Fibroblast of pulmonary artery (primary cell): Measurements from ENCODE around the gene ARHGEF6.

Source experiments
- DNase-seq: peaks from one replicate; pipeline ENCODE4 v3.0.0-alpha.2; 2010; ENCODE audit warnings: low read depth
- H3K4me3 ChIP-seq: replicated peaks from 2 replicates; pipeline ENCODE4 v1.5.1; 2011; ENCODE audit warnings: low read depth, mild to moderate bottlenecking, control low read depth, low read length, moderate library complexity
- CTCF ChIP-seq: IDR thresholded peaks from 2 replicates; pipeline ENCODE4 v1.5.1; 2011; ENCODE audit warnings: mild to moderate bottlenecking, control low read depth, low read length, inconsistent platforms; ENCODE audit errors: missing control alignments

Gene ARHGEF6

GRCh38 chrX:136630881-136631280 is 149.9 kb downstream of the ARHGEF6 start:
- no peak for DNase-seq
- no peak for TF ChIP-seq CTCF
- no peak overlapping the region for H3K4me3 ChIP-seq

- DNase-seq, result no peak
- H3K4me3 ChIP-seq, result no peak overlapping the region
- TF ChIP-seq CTCF, result no peak
Measured at GRCh38 chrX:136629084-136629750, 151.5 kb downstream of the ARHGEF6 start.

GRCh38 chrX:136627409-136627808 is 153.3 kb downstream of the ARHGEF6 start:
- DNase-seq, result no peak
- no peak overlapping the region for H3K4me3 ChIP-seq
- no peak for TF ChIP-seq CTCF

GRCh38 chrX:136626891-136627290 is 153.8 kb downstream of the ARHGEF6 start:
- DNase-seq, result no peak
- no peak overlapping the region for H3K4me3 ChIP-seq
- TF ChIP-seq CTCF, result no peak

- H3K4me3 ChIP-seq, result no peak overlapping the region
- DNase-seq, result no peak
- no peak for TF ChIP-seq CTCF
Measured at GRCh38 chrX:136626237-136626636, 154.5 kb downstream of the ARHGEF6 start.

- no peak for DNase-seq
- TF ChIP-seq CTCF, result no peak
- no peak overlapping the region for H3K4me3 ChIP-seq
Measured at GRCh38 chrX:136625246-136625645, 155.5 kb downstream of the ARHGEF6 start.

GRCh38 chrX:136623396-136623795 is 157.3 kb downstream of the ARHGEF6 start:
- no peak for DNase-seq
- H3K4me3 ChIP-seq, result no peak overlapping the region
- no peak for TF ChIP-seq CTCF
